ENCODE data around the gene CDCA5. TPM values are rescaled to one million over a fixed set of nuclear protein-coding genes. Genes with fewer than 3 reads are reported as not detected.
A peak's percentile ranks its signal among the peaks of the same experiment; 100 is the strongest.

The CDCA5 gene
- total and polyA plus RNA-seq, 2 of the 4 experiments (the other 2 are of a cell fraction), result 9.1 to 14.0 TPM

DNA sequence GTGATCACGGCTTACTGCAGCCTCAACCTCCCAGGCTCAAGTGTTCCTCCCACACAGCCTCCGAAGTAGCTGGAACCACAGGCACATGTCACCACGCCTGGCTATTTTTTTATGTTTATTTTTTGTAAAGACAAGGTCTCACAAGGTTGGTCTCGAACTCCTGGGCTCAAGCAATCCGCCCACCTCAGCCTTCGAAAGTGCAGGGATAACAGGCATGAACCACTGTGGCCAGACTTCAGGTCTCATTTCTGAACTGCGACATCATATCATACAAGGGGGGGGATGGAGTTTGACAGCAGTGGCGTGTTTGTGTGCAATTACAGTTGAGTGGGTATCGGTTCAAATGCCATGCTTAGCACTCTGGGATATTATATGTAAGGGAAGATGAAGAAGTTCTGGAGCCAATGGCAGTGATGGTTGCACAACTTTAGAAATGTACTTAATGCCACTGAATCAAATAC is 32.4 kb downstream of the CDCA5 start:
- H3K4me2 ChIP-seq (ENCODE audit: low read depth, low read length), result no peak overlapping the region
- no peak overlapping the region for H2AK9ac ChIP-seq (replicated peaks; ENCODE audit: low read depth, low read length, poor library complexity)
- H4K91ac ChIP-seq (ENCODE audit: insufficient read depth, low read depth, low read length), result no peak overlapping the region
- H4K8ac ChIP-seq (ENCODE audit: low read depth in 2 of 2, low read length in 2 of 2), result no peak overlapping the region
- no peaks in the 10 kb centered on the region for H4K20me1 ChIP-seq (ENCODE audit: insufficient read depth, low read length)
- no peaks in the 10 kb centered on the region for H3K36me3 ChIP-seq (ENCODE audit: control insufficient read depth, insufficient read depth, low read length)
- H3K23ac ChIP-seq (ENCODE audit: low read depth, low read length), result no peak overlapping the region
- no peak overlapping the region for H3K18ac ChIP-seq (ENCODE audit: low read depth, low read length)
- CTCF ChIA-PET, result no interaction called here
- H3K4ac ChIP-seq (ENCODE audit: low read depth, low read length), result no peak overlapping the region
- no peak overlapping the region for H2AFZ ChIP-seq (replicated peaks; ENCODE audit: low read length, poor library complexity)
- H3K4me3 ChIP-seq (ENCODE audit: insufficient read depth, low read depth, low read length), result no peak overlapping the region
- no peak overlapping the region for H2AK5ac ChIP-seq (ENCODE audit: low read depth, low read length)
- H2BK120ac ChIP-seq (ENCODE audit: low read depth, low read length), result no peak overlapping the region
- H3K56ac ChIP-seq (ENCODE audit: extremely low read depth, insufficient read depth, low read length), result no peak overlapping the region
- H3K9me3 ChIP-seq (ENCODE audit: control insufficient read depth, insufficient read depth, low read length), result no peaks in the 10 kb centered on the region
- no peak for ATAC-seq (ENCODE audit: low read depth)
- no TSS peak for BruUV-seq (replicated peaks)
- POLR2A ChIA-PET (ENCODE audit: unreplicated experiment), result no interaction called here
- intact Hi-C loops (cut with micrococcal nuclease), result no loop called here
- no peak overlapping the region for H2BK15ac ChIP-seq (ENCODE audit: low read depth, low read length)
- H3K9me1 ChIP-seq (ENCODE audit: insufficient read depth, low read length), result no peaks in the 10 kb centered on the region; the same call in 1 of the 2 replicates
- H3K14ac ChIP-seq (replicated peaks; ENCODE audit: low read depth, low read length), result no peak overlapping the region
- dilution Hi-C loops (cut with HindIII; ENCODE audit: low sequenced_read_pairs, unreplicated experiment), result no loop called here
- DNase-seq, result no peak
- TF ChIP-seq CEBPB (IDR thresholded peaks at IDR 0.05; ENCODE audit: low read depth, low read length), result peak; percentile 70
- no peak for TF ChIP-seq RFX5 (IDR thresholded peaks at IDR 0.05; ENCODE audit: low read depth, low read length)
- WGBS, 2 experiments (ENCODE audit: extremely low coverage in 2 of 2, insufficient read length in 1 of 2), result 68% methylated on average over 5 of the region's 9 CpGs; no CpG with 5 or more reads in 1 of the 2 experiments
- no peaks in the 10 kb centered on the region for H3K4me1 ChIP-seq (ENCODE audit: control insufficient read depth, insufficient read depth, low read length)
- no peaks in the 10 kb centered on the region for H3K79me1 ChIP-seq (ENCODE audit: low read depth in 1 of 2, low read length in 2 of 2)
- no peak overlapping the region for H3K27ac ChIP-seq (ENCODE audit: insufficient read depth, low read length)
- H4K5ac ChIP-seq (ENCODE audit: low read depth, low read length), result no peak overlapping the region
- no peak overlapping the region for H2BK20ac ChIP-seq (ENCODE audit: low read depth, low read length)
- no peak overlapping the region for H2BK5ac ChIP-seq (ENCODE audit: low read depth, low read length, poor library complexity, severe bottlenecking)
- in situ Hi-C loops (cut with MboI; ENCODE audit: low sequenced_read_pairs), result no loop called here
- H3K27me3 ChIP-seq (ENCODE audit: control insufficient read depth, insufficient read depth, low read length), result peaks cover 14% of the 10 kb centered on the region; the same call in 1 of the 2 replicates
- H3K9ac ChIP-seq (ENCODE audit: low read depth, low read length), result no peak overlapping the region
